Nephron progenitor cell (in vitro differentiated cells): ENCODE data around the gene DRC7.

Experiments used
- DNase-seq: peaks from one replicate; pipeline ENCODE4 v3.0.0; 2021
- H3K27ac Mint-ChIP-seq: 2 replicates; pipeline ENCODE4 v1.8.0; 2021; ENCODE audit warnings: mild to moderate bottlenecking, moderate library complexity, mixed read lengths
- H3K27me3 Mint-ChIP-seq: 2 replicates; pipeline ENCODE4 v1.8.0; 2021; ENCODE audit warnings: mild to moderate bottlenecking, low read depth, mixed read lengths; ENCODE audit not compliant: poor library complexity
- H3K36me3 Mint-ChIP-seq: 2 replicates; pipeline ENCODE4 v1.8.0; 2021; ENCODE audit warnings: low read depth, mixed read lengths
- H3K4me1 Mint-ChIP-seq: 2 replicates; pipeline ENCODE4 v1.8.0; 2021; ENCODE audit warnings: mixed read lengths
- H3K4me3 Mint-ChIP-seq: 2 replicates; pipeline ENCODE4 v1.8.0; 2021; ENCODE audit warnings: mild to moderate bottlenecking, moderate library complexity, mixed read lengths
- H3K9me3 Mint-ChIP-seq: 2 replicates; pipeline ENCODE4 v1.8.0; 2021; ENCODE audit warnings: mild to moderate bottlenecking, moderate library complexity, mixed read lengths
- CTCF ChIP-seq: fragments of 200-600 bp; sonication (generic); IDR thresholded peaks from 2 replicates; pipeline ENCODE4 v1.5.0; 2021; ENCODE audit warnings: antibody characterized with exemption

The DRC7 gene

GRCh38 chr16:57682809-57683635 lies 11.6 kb upstream of the DRC7 start:
- no peak for TF ChIP-seq CTCF
- Mint-ChIP-seq H3K4me3 (no peak overlapping the region), H3K27ac (no peak overlapping the region), H3K9me3 (no peaks in the 10 kb centered on the region), H3K36me3 (no peaks in the 10 kb centered on the region), H3K27me3 (no peaks in the 10 kb centered on the region), H3K4me1 (peaks cover 52% of the 10 kb centered on the region)
- no peak for DNase-seq

- no peak overlapping the region for H3K4me3 Mint-ChIP-seq
- no peak for TF ChIP-seq CTCF
- no peak for DNase-seq
- H3K9me3 Mint-ChIP-seq: no peaks in the 10 kb centered on the region
- H3K36me3 Mint-ChIP-seq: no peaks in the 10 kb centered on the region
- no peaks in the 10 kb centered on the region for H3K27me3 Mint-ChIP-seq
- H3K27ac Mint-ChIP-seq: no peak overlapping the region
- peaks cover 52% of the 10 kb centered on the region for H3K4me1 Mint-ChIP-seq
Observed at GRCh38 chr16:57683636-57684545, 10.7 kb upstream of the DRC7 start.

DNA sequence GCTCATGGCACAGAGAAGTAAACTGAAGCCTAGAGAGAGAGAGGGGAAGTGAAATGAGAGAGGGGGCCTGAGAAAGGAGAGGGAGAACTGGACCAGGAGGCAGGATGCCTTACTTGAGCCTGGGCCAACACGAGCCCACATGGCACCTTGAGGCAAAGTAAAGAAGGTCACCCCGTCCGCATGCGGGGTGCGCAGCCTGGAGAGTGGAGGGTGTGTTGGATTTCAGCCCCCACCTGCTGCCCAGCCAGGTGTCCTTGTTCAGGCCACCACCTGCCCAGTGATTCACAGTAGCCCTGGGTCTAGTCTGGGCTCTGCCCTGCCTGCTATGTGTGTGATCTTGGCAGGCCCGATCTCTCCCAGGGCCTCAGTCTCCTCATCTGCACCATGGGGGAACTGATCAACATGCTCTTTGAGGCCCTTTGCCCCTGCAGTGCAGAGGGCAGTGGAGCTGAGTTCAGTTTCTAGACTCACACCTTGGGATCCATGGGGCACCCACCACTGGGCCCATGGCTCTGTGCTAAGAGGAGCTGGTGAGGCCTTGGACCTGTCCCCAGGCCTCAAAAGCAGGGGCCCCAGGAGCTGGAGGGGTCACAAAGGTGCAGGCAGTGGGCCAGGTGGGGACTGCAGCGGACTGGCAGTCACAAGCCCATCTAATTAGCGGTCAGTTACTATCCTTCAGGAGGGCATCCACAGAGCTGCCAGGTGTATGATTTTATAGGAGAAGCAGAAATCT lies 9.8 kb upstream of the DRC7 start:
- Mint-ChIP-seq H3K9me3 (no peaks in the 10 kb centered on the region), H3K36me3 (no peaks in the 10 kb centered on the region)

DNA sequence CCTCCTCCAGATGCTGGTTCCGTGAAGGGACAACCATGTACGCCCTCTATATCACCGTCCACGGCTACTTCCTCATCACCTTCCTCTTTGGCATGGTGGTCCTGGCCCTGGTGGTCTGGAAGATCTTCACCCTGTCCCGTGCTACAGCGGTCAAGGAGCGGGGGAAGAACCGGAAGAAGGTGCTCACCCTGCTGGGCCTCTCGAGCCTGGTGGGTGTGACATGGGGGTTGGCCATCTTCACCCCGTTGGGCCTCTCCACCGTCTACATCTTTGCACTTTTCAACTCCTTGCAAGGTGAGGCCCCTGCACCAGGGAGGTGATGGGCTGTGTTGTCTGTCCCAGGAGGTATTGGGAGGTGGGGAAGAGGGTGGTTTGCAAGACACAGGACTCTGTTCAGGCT lies 9.0 kb upstream of the DRC7 start:
- no peaks in the 10 kb centered on the region for H3K36me3 Mint-ChIP-seq
- no peak for DNase-seq
- TF ChIP-seq CTCF: no peak
- H3K4me1 Mint-ChIP-seq: peaks cover 55% of the 10 kb centered on the region
- H3K27ac Mint-ChIP-seq: no peak overlapping the region
- no peak overlapping the region for H3K4me3 Mint-ChIP-seq
- no peaks in the 10 kb centered on the region for H3K27me3 Mint-ChIP-seq
- H3K9me3 Mint-ChIP-seq: no peaks in the 10 kb centered on the region

More for the DNA sequence above, 9.8 kb upstream of the DRC7 start:
- no peak for DNase-seq
- peaks cover 53% of the 10 kb centered on the region for H3K4me1 Mint-ChIP-seq
- H3K27ac Mint-ChIP-seq: no peak overlapping the region
- TF ChIP-seq CTCF: no peak
- no peaks in the 10 kb centered on the region for H3K27me3 Mint-ChIP-seq
- H3K4me3 Mint-ChIP-seq: no peak overlapping the region

DNA sequence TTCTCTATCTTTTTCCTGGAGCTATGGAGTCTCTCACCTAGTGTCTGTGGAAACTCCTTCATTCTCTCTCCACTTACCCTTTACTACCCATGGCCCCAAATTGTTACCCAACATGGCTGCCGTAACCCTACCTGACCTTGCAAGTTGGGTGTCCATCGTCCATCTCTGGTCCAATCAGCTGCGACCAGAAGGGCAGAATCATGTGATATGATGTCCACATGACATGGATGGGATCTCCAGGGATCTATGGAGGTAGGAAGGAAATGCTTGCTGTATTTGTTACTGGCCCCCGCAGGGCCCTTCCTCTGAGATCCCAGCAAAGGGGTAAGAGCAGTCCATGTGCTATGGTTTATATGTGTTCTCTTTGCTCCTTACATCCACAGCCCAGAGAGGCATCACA lies 8.0 kb upstream of the DRC7 start:
- TF ChIP-seq CTCF: no peak

More for the DNA sequence above, 8.0 kb upstream of the DRC7 start:
- Mint-ChIP-seq H3K27ac (no peak overlapping the region), H3K4me1 (peaks cover 49% of the 10 kb centered on the region), H3K36me3 (no peaks in the 10 kb centered on the region), H3K9me3 (no peaks in the 10 kb centered on the region), H3K27me3 (no peaks in the 10 kb centered on the region), H3K4me3 (no peak overlapping the region)
- DNase-seq: no peak
